Activated CD8-positive, alpha-beta memory T cell treated with anti-CD3 and anti-CD28 coated beads for 1 hour (primary cell): ENCODE data around the gene DNAJB13.

Source experiments
- DNase-seq, 2 donors: peaks; one replicate each; pipeline ENCODE4 v3.0.0-alpha.2; 2020; ENCODE audit warnings: low read depth in 1 of 2; ENCODE audit errors: extremely low read depth in 1 of 2

The DNAJB13 gene

GRCh38 chr11:73949912-73950311, 914 bp upstream of the DNAJB13 start:
- no peak for DNase-seq

GRCh38 chr11:73951797-73952196, 971 bp downstream of the DNAJB13 start:
- DNase-seq, result no peak

- DNase-seq, result no peak
Measured at GRCh38 chr11:73956876-73957653, 6.2 kb downstream of the DNAJB13 start.

- DNase-seq, result no peak
Measured at GRCh38 chr11:73957654-73958361, 7.0 kb downstream of the DNAJB13 start.

- no peak for DNase-seq
Measured at GRCh38 chr11:73958521-73959141, 7.8 kb downstream of the DNAJB13 start.

GRCh38 chr11:73961321-73961720, 10.5 kb downstream of the DNAJB13 start:
- no peak for DNase-seq

GRCh38 chr11:73962101-73962705, 11.4 kb downstream of the DNAJB13 start:
- DNase-seq, result no peak

- no peak for DNase-seq
Measured at GRCh38 chr11:73963861-73964260, 13.0 kb downstream of the DNAJB13 start.

- DNase-seq, result no peak
Measured at GRCh38 chr11:73965076-73965763, 14.4 kb downstream of the DNAJB13 start.

GRCh38 chr11:73965764-73966121, 14.9 kb downstream of the DNAJB13 start:
- no peak for DNase-seq

- no peak for DNase-seq
Measured at GRCh38 chr11:73968356-73968966, 17.6 kb downstream of the DNAJB13 start.

GRCh38 chr11:73969091-73969490, 18.3 kb downstream of the DNAJB13 start:
- DNase-seq, result no peak

- no peak for DNase-seq
Measured at GRCh38 chr11:73969991-73970800, 19.4 kb downstream of the DNAJB13 start.

GRCh38 chr11:73971175-73971719, 20.4 kb downstream of the DNAJB13 start:
- DNase-seq, result no peak

- no peak for DNase-seq
Measured at GRCh38 chr11:73972187-73972586, 21.4 kb downstream of the DNAJB13 start.

GRCh38 chr11:73972620-73973449, 22.0 kb downstream of the DNAJB13 start:
- DNase-seq, result no peak

GRCh38 chr11:73974604-73975478, 24.0 kb downstream of the DNAJB13 start:
- no peak for DNase-seq

- no peak for DNase-seq
Measured at GRCh38 chr11:73975479-73975757, 24.6 kb downstream of the DNAJB13 start.
